ENCODE results near the gene LAMA2. TPM values are rescaled to one million over a fixed set of nuclear protein-coding genes. Genes with fewer than 3 reads are reported as not detected.
A peak's percentile ranks its signal among the peaks of the same experiment; 100 is the strongest.

LAMA2 gene
- total and polyA plus RNA-seq, 2 experiments from 2014 or later = 0.91 to 6.4 TPM

- no peak for TF ChIP-seq STAT1 (IDR thresholded peaks at IDR 0.05; ENCODE audit: unreplicated experiment)
- no peak for TF ChIP-seq EZH2 (IDR thresholded peaks at IDR 0.05; ENCODE audit: low read depth, unreplicated experiment)
- TF ChIP-seq, protein P1, sequence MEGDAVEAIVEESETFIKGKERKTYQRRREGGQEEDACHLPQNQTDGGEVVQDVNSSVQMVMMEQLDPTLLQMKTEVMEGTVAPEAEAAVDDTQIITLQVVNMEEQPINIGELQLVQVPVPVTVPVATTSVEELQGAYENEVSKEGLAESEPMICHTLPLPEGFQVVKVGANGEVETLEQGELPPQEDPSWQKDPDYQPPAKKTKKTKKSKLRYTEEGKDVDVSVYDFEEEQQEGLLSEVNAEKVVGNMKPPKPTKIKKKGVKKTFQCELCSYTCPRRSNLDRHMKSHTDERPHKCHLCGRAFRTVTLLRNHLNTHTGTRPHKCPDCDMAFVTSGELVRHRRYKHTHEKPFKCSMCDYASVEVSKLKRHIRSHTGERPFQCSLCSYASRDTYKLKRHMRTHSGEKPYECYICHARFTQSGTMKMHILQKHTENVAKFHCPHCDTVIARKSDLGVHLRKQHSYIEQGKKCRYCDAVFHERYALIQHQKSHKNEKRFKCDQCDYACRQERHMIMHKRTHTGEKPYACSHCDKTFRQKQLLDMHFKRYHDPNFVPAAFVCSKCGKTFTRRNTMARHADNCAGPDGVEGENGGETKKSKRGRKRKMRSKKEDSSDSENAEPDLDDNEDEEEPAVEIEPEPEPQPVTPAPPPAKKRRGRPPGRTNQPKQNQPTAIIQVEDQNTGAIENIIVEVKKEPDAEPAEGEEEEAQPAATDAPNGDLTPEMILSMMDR (conservative IDR thresholded peaks at IDR 0.05; ENCODE audit: low read depth in 2 of 2) = no peak
- TF ChIP-seq JUNB (IDR thresholded peaks at IDR 0.05; ENCODE audit: unreplicated experiment) = no peak
- TF ChIP-seq POLR2AphosphoS5 (IDR thresholded peaks at IDR 0.05; ENCODE audit: low read depth) = no peak
- TF ChIP-seq, protein P2, sequence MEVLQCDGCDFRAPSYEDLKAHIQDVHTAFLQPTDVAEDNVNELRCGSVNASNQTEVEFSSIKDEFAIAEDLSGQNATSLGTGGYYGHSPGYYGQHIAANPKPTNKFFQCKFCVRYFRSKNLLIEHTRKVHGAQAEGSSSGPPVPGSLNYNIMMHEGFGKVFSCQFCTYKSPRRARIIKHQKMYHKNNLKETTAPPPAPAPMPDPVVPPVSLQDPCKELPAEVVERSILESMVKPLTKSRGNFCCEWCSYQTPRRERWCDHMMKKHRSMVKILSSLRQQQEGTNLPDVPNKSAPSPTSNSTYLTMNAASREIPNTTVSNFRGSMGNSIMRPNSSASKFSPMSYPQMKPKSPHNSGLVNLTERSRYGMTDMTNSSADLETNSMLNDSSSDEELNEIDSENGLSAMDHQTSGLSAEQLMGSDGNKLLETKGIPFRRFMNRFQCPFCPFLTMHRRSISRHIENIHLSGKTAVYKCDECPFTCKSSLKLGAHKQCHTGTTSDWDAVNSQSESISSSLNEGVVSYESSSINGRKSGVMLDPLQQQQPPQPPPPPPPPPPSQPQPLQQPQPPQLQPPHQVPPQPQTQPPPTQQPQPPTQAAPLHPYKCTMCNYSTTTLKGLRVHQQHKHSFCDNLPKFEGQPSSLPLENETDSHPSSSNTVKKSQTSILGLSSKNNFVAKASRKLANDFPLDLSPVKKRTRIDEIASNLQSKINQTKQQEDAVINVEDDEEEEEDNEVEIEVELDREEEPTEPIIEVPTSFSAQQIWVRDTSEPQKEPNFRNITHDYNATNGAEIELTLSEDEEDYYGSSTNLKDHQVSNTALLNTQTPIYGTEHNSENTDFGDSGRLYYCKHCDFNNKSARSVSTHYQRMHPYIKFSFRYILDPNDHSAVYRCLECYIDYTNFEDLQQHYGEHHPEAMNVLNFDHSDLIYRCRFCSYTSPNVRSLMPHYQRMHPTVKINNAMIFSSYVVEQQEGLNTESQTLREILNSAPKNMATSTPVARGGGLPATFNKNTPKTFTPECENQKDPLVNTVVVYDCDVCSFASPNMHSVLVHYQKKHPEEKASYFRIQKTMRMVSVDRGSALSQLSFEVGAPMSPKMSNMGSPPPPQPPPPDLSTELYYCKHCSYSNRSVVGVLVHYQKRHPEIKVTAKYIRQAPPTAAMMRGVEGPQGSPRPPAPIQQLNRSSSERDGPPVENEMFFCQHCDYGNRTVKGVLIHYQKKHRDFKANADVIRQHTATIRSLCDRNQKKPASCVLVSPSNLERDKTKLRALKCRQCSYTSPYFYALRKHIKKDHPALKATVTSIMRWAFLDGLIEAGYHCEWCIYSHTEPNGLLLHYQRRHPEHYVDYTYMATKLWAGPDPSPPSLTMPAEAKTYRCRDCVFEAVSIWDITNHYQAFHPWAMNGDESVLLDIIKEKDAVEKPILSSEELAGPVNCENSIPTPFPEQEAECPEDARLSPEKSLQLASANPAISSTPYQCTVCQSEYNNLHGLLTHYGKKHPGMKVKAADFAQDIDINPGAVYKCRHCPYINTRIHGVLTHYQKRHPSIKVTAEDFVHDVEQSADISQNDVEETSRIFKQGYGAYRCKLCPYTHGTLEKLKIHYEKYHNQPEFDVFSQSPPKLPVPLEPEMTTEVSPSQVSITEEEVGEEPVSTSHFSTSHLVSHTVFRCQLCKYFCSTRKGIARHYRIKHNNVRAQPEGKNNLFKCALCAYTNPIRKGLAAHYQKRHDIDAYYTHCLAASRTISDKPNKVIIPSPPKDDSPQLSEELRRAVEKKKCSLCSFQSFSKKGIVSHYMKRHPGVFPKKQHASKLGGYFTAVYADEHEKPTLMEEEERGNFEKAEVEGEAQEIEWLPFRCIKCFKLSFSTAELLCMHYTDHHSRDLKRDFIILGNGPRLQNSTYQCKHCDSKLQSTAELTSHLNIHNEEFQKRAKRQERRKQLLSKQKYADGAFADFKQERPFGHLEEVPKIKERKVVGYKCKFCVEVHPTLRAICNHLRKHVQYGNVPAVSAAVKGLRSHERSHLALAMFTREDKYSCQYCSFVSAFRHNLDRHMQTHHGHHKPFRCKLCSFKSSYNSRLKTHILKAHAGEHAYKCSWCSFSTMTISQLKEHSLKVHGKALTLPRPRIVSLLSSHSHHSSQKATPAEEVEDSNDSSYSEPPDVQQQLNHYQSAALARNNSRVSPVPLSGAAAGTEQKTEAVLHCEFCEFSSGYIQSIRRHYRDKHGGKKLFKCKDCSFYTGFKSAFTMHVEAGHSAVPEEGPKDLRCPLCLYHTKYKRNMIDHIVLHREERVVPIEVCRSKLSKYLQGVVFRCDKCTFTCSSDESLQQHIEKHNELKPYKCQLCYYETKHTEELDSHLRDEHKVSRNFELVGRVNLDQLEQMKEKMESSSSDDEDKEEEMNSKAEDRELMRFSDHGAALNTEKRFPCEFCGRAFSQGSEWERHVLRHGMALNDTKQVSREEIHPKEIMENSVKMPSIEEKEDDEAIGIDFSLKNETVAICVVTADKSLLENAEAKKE (CRISPR knock-in tag; IDR thresholded peaks at IDR 0.05) = no peak
- TF ChIP-seq REST (IDR thresholded peaks at IDR 0.05; ENCODE audit: unreplicated experiment) = no peak
- no peak for TF ChIP-seq ZNF114 (CRISPR knock-in tag; IDR thresholded peaks at IDR 0.05)
- no peak for TF ChIP-seq ZNF331 (CRISPR knock-in tag; IDR thresholded peaks at IDR 0.05; ENCODE audit: low read depth)
- no peak for TF ChIP-seq ETS1 (IDR thresholded peaks at IDR 0.05)
- no peak for TF ChIP-seq CREB1 (CRISPR knock-in tag; IDR thresholded peaks at IDR 0.05; ENCODE audit: low read depth)
- no peak for TF ChIP-seq EZH2phosphoT487 (IDR thresholded peaks at IDR 0.05; ENCODE audit: unreplicated experiment)
- no peak for TF ChIP-seq NANOG (IDR thresholded peaks at IDR 0.05; ENCODE audit: borderline replicate concordance)
- H3K9me3 Mint-ChIP-seq = no peaks in the 10 kb centered on the region
- no peak overlapping the region for H3K4me3 ChIP-seq
Measured at GRCh38 chr6:129353067-129353466, 470.1 kb downstream of the LAMA2 start.

More at GRCh38 chr6:129353067-129353466, 470.1 kb downstream of the LAMA2 start:
- no peaks in the 10 kb centered on the region for H3K9me2 ChIP-seq (ENCODE audit: insufficient read depth)
- Mint-ChIP-seq H3K36me3 (ENCODE audit: low read depth) (no peaks in the 10 kb centered on the region), H3K4me1 (peaks cover 14% of the 10 kb centered on the region), H3K4me3 (no peak overlapping the region), H3K27ac (no peak overlapping the region), H3K27me3 (ENCODE audit: insufficient read depth, low read depth, poor library complexity) (no peaks in the 10 kb centered on the region)
- H2AFZ ChIP-seq = no peak overlapping the region
- H4K20me1 ChIP-seq (replicated peaks; ENCODE audit: insufficient read depth) = no peaks in the 10 kb centered on the region
- H3K79me2 ChIP-seq (replicated peaks; ENCODE audit: insufficient read depth) = no peaks in the 10 kb centered on the region
- no peak overlapping the region for H3K27ac ChIP-seq (ENCODE audit: low read depth)
- H3K36me3 ChIP-seq (ENCODE audit: insufficient read depth) = no peaks in the 10 kb centered on the region
- peaks cover 12% of the 10 kb centered on the region for H3K4me1 ChIP-seq (ENCODE audit: insufficient read depth)
- peak; percentile 41; the same call in 2 of the 3 replicates for ATAC-seq
- H3K27me3 ChIP-seq (ENCODE audit: insufficient read depth) = no peaks in the 10 kb centered on the region
- H3F3A ChIP-seq (replicated peaks; ENCODE audit: low read depth) = no peaks in the 10 kb centered on the region
- H3K4me2 ChIP-seq = no peak overlapping the region
- DNase-seq (ENCODE audit: low spot score) = no peak
